Stomach (tissue), 9 donors: ENCODE measurements around the gene SVIL. TPM values are rescaled to one million over a fixed set of nuclear protein-coding genes. Genes with fewer than 3 reads are reported as not detected.

Experiments used
- DNase-seq, 2 donors: peaks; one replicate each; pipeline versions ENCODE4 v3.0.0 to v3.0.0-alpha.2; 2013 to 2019
- H3K27ac ChIP-seq, 5 donors: fragments of 200-600 bp in 4 of 5; sonication (generic) in 4 of 5; one replicate each; pipeline ENCODE4 v1.5.1; 2013 to 2019; ENCODE audit warnings: mild to moderate bottlenecking in 1 of 5, moderate library complexity in 1 of 5
- H3K27me3 ChIP-seq, 3 donors: fragments of 200-600 bp; sonication (generic); one replicate each; pipeline ENCODE4 v1.5.1; 2017 to 2019; ENCODE audit warnings: mixed run types in 1 of 3
- H3K36me3 ChIP-seq, 4 donors: fragments of 200-600 bp; sonication (generic); 1 replicate in 3 of 4; 2 replicates in 1 of 4; pipeline ENCODE4 v1.5.1; 2016 to 2019
- H3K4me1 ChIP-seq, 4 donors: fragments of 200-600 bp; sonication (generic); one replicate each; pipeline ENCODE4 v1.5.1; 2016 to 2019
- H3K4me3 ChIP-seq, 4 donors: fragments of 200-600 bp; sonication (generic) in 3 of 4; one replicate each; pipeline ENCODE4 v1.5.1; 2016 to 2019; ENCODE audit warnings: mild to moderate bottlenecking in 1 of 4
- H3K9me3 ChIP-seq, 4 donors: fragments of 200-600 bp; sonication (generic); one replicate each; pipeline ENCODE4 v1.5.1; 2016 to 2019
- EP300 ChIP-seq: sonication (generic); formaldehyde crosslinking; IDR thresholded peaks from one replicate; pipeline ENCODE4 v1.6.1; 2017; ENCODE audit warnings: antibody characterized with exemption
- POLR2A ChIP-seq, 4 donors: fragments of 450-650 bp; IDR thresholded peaks; one replicate each; pipeline ENCODE4 v1.6.1; 2016; ENCODE audit warnings: antibody characterized with exemption in 4 of 4, control low read depth in 2 of 4, mild to moderate bottlenecking in 1 of 4, moderate library complexity in 1 of 4
- POLR2AphosphoS5 ChIP-seq, 3 donors: sonication (generic); formaldehyde crosslinking; IDR thresholded peaks; one replicate each; pipeline ENCODE4 v1.6.1; 2016; ENCODE audit warnings: antibody characterized with exemption in 3 of 3
- WGBS, 5 donors: extraction: QIAGEN DNeasy Blood & Tissue Kit in 3 of 5; methylation state at CpG; one replicate each; pipeline versions ENCODE4 v1.1.5 to v1.1.7; 2013 to 2018; 5-methylcytosine and 5-hydroxymethylcytosine counted together
- intact Hi-C: fragments of 100-400 bp; cut with DNase I; formaldehyde crosslinking; loops from one replicate; pipeline ENCODE4 v1.15.1; 2023; ENCODE audit warnings: low total_unique reads
- polyA plus RNA-seq, 3 donors: library from polyadenylated mRNA; stranded (reverse); fragments of 200-250 nt; gene quantifications; one replicate each; pipeline ENCODE4 v1.2.3, GENCODE V29; 2013
- total RNA-seq, 5 donors: library from RNA; depleted of rRNA; stranded (reverse); fragments of >200 nt; gene quantifications; one replicate each; pipeline versions ENCODE4 v1.1.0 to v1.2.3, GENCODE V29; 2014 to 2016
- TF ChIP-seq, protein P1 (sequence below), 7 experiments: fragments of 450-650 bp in 4 of 7; fragments of 200-600 bp in 3 of 7; sonication (generic) in 3 of 7; IDR thresholded peaks; one replicate each; pipeline ENCODE4 v1.5.1; 2016 to 2019; ENCODE audit warnings: antibody characterized with exemption in 7 of 7, control low read depth in 2 of 7, mild to moderate bottlenecking in 1 of 7
- donor health status: healthy with polysubstance abuse.
- donor health status: Bipolar disorder and iron deficiency.
- donor health status: healthy.

SVIL gene
- total and polyA plus RNA-seq, 8 donors = 6.8 to 400 (median 112) TPM

- H3K27me3 ChIP-seq = no peaks in the 10 kb centered on the region
- no peak for DNase-seq
- peak overlapping the region in 2 of 5 donors; percentile 63 to 69 for H3K27ac ChIP-seq
- WGBS, 5 donors = 80 to 90% (median 86%) methylated on average over 5 of the region's 5 CpGs
- H3K36me3 ChIP-seq = peaks cover 12 to 87% (median 74%) of the 10 kb centered on the region in 4 donors
- H3K4me3 ChIP-seq = no peak overlapping the region
- TF ChIP-seq POLR2A (IDR thresholded peaks at IDR 0.05) (no peak), EP300 (no peak), POLR2AphosphoS5 (IDR thresholded peaks at IDR 0.05) (no peak)
- TF ChIP-seq, protein P1, sequence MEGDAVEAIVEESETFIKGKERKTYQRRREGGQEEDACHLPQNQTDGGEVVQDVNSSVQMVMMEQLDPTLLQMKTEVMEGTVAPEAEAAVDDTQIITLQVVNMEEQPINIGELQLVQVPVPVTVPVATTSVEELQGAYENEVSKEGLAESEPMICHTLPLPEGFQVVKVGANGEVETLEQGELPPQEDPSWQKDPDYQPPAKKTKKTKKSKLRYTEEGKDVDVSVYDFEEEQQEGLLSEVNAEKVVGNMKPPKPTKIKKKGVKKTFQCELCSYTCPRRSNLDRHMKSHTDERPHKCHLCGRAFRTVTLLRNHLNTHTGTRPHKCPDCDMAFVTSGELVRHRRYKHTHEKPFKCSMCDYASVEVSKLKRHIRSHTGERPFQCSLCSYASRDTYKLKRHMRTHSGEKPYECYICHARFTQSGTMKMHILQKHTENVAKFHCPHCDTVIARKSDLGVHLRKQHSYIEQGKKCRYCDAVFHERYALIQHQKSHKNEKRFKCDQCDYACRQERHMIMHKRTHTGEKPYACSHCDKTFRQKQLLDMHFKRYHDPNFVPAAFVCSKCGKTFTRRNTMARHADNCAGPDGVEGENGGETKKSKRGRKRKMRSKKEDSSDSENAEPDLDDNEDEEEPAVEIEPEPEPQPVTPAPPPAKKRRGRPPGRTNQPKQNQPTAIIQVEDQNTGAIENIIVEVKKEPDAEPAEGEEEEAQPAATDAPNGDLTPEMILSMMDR (IDR thresholded peaks at IDR 0.05) = no peak
- intact Hi-C loops = no loop called here
- no peaks in the 10 kb centered on the region for H3K9me3 ChIP-seq
- H3K4me1 ChIP-seq = peaks cover 0 to 63% (median 24%) of the 10 kb centered on the region in 4 donors
These were observed 152.8 kb downstream of the SVIL start for GRCh38 chr10:29481906-29482440.

GRCh38 chr10:29479981-29480954, 154.5 kb downstream of the SVIL start:
- peak overlapping the region in 2 of 5 donors; percentile 44 to 63 for H3K27ac ChIP-seq
- peaks cover 12 to 81% (median 67%) of the 10 kb centered on the region in 4 donors for H3K36me3 ChIP-seq
- no peaks in the 10 kb centered on the region for H3K9me3 ChIP-seq
- H3K4me1 ChIP-seq = peaks cover 0 to 59% (median 20%) of the 10 kb centered on the region in 4 donors
- no peak overlapping the region for H3K4me3 ChIP-seq
- 78 to 88% (median 87%) methylated on average over 22 to 28 of the region's 28 CpGs for WGBS, 5 donors
- H3K27me3 ChIP-seq = no peaks in the 10 kb centered on the region
- TF ChIP-seq EP300 (no peak), POLR2A (IDR thresholded peaks at IDR 0.05) (no peak), POLR2AphosphoS5 (IDR thresholded peaks at IDR 0.05) (no peak)
- TF ChIP-seq, protein P1 (IDR thresholded peaks at IDR 0.05) = no peak
- DNase-seq = no peak
- intact Hi-C loops = no loop called here

GRCh38 chr10:29479081-29479925, 155.5 kb downstream of the SVIL start:
- TF ChIP-seq, protein P1 (IDR thresholded peaks at IDR 0.05) = no peak
- no peak for TF ChIP-seq EP300
- no peak for TF ChIP-seq POLR2AphosphoS5 (IDR thresholded peaks at IDR 0.05)
- no peak for TF ChIP-seq POLR2A (IDR thresholded peaks at IDR 0.05)
- Histone ChIP-seq H3K4me3 (no peak overlapping the region), H3K27ac (peak overlapping the region in 2 of 5 donors; percentile 38 to 63), H3K27me3 (no peaks in the 10 kb centered on the region), H3K4me1 (peaks cover 0 to 56% (median 16%) of the 10 kb centered on the region in 4 donors), H3K36me3 (peaks cover 12 to 81% (median 69%) of the 10 kb centered on the region in 4 donors), H3K9me3 (no peaks in the 10 kb centered on the region)
- WGBS, 5 donors = 70 to 87% (median 82%) methylated on average over 11 to 12 of the region's 12 CpGs
- intact Hi-C loops = no loop called here
- DNase-seq = no peak
